ENCODE results near the gene UHRF2. TPM values are rescaled to one million over a fixed set of nuclear protein-coding genes. Genes with fewer than 3 reads are reported as not detected.

UHRF2 gene
- total RNA-seq, 1 experiment from 2014 or later = 39.0 TPM

DNA sequence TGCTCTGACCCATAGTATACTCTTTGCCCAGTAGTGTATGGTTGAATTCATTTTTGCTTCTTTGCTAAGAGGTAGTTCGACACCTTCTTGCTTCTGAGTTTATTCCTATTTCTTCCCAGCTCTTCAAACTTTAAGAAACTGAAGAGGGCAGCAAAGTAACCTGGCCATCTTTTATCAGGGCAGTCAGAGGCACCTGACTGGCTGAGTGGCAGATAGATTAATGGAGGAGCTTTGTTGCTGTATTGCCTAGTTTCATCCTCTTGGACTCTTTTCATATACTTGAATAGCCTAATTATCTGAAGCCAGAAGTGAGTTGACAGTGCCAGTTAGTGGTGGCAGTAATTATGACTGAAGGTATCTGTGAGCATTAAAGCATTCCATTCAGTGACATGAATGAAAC, 82.5 kb downstream of the UHRF2 start:
- DNase-seq (ENCODE audit: low spot score) (no peak), ATAC-seq (peak; percentile 61)
- Mint-ChIP-seq H3K9me3 (no peaks in the 10 kb centered on the region), H3K36me3 (peaks cover 29% of the 10 kb centered on the region), H3K27me3 (ENCODE audit: low read depth) (no peaks in the 10 kb centered on the region), H3K4me3 (no peak overlapping the region), H3K4me1 (no peaks in the 10 kb centered on the region), H3K27ac (no peak overlapping the region)
- CTCF ChIA-PET = interaction anchor here (0.5 to 0.9 kb wide), 4 partner anchors 16 to 89 kb away, joined by 3 to 4 read pairs (median 3); partner anchors contain the start of gene UHRF2
- POLR2A ChIA-PET = no interaction called here
- TF ChIP-seq SMAD4 (CRISPR knock-in tag; IDR thresholded peaks at IDR 0.05) = no peak
- TF ChIP-seq, protein P1, sequence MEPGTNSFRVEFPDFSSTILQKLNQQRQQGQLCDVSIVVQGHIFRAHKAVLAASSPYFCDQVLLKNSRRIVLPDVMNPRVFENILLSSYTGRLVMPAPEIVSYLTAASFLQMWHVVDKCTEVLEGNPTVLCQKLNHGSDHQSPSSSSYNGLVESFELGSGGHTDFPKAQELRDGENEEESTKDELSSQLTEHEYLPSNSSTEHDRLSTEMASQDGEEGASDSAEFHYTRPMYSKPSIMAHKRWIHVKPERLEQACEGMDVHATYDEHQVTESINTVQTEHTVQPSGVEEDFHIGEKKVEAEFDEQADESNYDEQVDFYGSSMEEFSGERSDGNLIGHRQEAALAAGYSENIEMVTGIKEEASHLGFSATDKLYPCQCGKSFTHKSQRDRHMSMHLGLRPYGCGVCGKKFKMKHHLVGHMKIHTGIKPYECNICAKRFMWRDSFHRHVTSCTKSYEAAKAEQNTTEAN (CRISPR knock-in tag; IDR thresholded peaks at IDR 0.05) = no peak
- no peak for TF ChIP-seq STAT6 (CRISPR knock-in tag; conservative IDR thresholded peaks at IDR 0.05; ENCODE audit: low read depth)
- TF ChIP-seq IRF2 (CRISPR knock-in tag; IDR thresholded peaks at IDR 0.05; ENCODE audit: borderline replicate concordance, low read depth) = no peak
- TF ChIP-seq NFATC4 (CRISPR knock-in tag; IDR thresholded peaks at IDR 0.05) = no peak
- no peak for TF ChIP-seq SP1 (CRISPR knock-in tag; conservative IDR thresholded peaks at IDR 0.05)
- no peak for TF ChIP-seq SMAD3 (CRISPR knock-in tag; IDR thresholded peaks at IDR 0.05; ENCODE audit: borderline replicate concordance)
- TF ChIP-seq, protein P2, sequence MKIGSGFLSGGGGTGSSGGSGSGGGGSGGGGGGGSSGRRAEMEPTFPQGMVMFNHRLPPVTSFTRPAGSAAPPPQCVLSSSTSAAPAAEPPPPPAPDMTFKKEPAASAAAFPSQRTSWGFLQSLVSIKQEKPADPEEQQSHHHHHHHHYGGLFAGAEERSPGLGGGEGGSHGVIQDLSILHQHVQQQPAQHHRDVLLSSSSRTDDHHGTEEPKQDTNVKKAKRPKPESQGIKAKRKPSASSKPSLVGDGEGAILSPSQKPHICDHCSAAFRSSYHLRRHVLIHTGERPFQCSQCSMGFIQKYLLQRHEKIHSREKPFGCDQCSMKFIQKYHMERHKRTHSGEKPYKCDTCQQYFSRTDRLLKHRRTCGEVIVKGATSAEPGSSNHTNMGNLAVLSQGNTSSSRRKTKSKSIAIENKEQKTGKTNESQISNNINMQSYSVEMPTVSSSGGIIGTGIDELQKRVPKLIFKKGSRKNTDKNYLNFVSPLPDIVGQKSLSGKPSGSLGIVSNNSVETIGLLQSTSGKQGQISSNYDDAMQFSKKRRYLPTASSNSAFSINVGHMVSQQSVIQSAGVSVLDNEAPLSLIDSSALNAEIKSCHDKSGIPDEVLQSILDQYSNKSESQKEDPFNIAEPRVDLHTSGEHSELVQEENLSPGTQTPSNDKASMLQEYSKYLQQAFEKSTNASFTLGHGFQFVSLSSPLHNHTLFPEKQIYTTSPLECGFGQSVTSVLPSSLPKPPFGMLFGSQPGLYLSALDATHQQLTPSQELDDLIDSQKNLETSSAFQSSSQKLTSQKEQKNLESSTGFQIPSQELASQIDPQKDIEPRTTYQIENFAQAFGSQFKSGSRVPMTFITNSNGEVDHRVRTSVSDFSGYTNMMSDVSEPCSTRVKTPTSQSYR (CRISPR knock-in tag; IDR thresholded peaks at IDR 0.05) = no peak
- TF ChIP-seq ERG (CRISPR knock-in tag; IDR thresholded peaks at IDR 0.05) = no peak
- TF ChIP-seq, protein P3, sequence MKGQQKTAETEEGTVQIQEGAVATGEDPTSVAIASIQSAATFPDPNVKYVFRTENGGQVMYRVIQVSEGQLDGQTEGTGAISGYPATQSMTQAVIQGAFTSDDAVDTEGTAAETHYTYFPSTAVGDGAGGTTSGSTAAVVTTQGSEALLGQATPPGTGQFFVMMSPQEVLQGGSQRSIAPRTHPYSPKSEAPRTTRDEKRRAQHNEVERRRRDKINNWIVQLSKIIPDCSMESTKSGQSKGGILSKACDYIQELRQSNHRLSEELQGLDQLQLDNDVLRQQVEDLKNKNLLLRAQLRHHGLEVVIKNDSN (CRISPR knock-in tag; IDR thresholded peaks at IDR 0.05) = no peak
- no peak for TF ChIP-seq GABPB1 (CRISPR knock-in tag; IDR thresholded peaks at IDR 0.05)
- TF ChIP-seq, protein P4, sequence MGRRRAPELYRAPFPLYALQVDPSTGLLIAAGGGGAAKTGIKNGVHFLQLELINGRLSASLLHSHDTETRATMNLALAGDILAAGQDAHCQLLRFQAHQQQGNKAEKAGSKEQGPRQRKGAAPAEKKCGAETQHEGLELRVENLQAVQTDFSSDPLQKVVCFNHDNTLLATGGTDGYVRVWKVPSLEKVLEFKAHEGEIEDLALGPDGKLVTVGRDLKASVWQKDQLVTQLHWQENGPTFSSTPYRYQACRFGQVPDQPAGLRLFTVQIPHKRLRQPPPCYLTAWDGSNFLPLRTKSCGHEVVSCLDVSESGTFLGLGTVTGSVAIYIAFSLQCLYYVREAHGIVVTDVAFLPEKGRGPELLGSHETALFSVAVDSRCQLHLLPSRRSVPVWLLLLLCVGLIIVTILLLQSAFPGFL (CRISPR knock-in tag; IDR thresholded peaks at IDR 0.05; ENCODE audit: borderline replicate concordance) = no peak
- TF ChIP-seq, protein P5, sequence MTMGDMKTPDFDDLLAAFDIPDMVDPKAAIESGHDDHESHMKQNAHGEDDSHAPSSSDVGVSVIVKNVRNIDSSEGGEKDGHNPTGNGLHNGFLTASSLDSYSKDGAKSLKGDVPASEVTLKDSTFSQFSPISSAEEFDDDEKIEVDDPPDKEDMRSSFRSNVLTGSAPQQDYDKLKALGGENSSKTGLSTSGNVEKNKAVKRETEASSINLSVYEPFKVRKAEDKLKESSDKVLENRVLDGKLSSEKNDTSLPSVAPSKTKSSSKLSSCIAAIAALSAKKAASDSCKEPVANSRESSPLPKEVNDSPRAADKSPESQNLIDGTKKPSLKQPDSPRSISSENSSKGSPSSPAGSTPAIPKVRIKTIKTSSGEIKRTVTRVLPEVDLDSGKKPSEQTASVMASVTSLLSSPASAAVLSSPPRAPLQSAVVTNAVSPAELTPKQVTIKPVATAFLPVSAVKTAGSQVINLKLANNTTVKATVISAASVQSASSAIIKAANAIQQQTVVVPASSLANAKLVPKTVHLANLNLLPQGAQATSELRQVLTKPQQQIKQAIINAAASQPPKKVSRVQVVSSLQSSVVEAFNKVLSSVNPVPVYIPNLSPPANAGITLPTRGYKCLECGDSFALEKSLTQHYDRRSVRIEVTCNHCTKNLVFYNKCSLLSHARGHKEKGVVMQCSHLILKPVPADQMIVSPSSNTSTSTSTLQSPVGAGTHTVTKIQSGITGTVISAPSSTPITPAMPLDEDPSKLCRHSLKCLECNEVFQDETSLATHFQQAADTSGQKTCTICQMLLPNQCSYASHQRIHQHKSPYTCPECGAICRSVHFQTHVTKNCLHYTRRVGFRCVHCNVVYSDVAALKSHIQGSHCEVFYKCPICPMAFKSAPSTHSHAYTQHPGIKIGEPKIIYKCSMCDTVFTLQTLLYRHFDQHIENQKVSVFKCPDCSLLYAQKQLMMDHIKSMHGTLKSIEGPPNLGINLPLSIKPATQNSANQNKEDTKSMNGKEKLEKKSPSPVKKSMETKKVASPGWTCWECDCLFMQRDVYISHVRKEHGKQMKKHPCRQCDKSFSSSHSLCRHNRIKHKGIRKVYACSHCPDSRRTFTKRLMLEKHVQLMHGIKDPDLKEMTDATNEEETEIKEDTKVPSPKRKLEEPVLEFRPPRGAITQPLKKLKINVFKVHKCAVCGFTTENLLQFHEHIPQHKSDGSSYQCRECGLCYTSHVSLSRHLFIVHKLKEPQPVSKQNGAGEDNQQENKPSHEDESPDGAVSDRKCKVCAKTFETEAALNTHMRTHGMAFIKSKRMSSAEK (CRISPR knock-in tag; IDR thresholded peaks at IDR 0.05; ENCODE audit: borderline replicate concordance) = no peak
- TF ChIP-seq, protein P6, sequence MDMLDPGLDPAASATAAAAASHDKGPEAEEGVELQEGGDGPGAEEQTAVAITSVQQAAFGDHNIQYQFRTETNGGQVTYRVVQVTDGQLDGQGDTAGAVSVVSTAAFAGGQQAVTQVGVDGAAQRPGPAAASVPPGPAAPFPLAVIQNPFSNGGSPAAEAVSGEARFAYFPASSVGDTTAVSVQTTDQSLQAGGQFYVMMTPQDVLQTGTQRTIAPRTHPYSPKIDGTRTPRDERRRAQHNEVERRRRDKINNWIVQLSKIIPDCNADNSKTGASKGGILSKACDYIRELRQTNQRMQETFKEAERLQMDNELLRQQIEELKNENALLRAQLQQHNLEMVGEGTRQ (CRISPR knock-in tag; IDR thresholded peaks at IDR 0.05) = no peak
- TF ChIP-seq, protein P7, sequence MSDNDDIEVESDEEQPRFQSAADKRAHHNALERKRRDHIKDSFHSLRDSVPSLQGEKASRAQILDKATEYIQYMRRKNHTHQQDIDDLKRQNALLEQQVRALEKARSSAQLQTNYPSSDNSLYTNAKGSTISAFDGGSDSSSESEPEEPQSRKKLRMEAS (CRISPR knock-in tag; IDR thresholded peaks at IDR 0.05) = no peak
- TF ChIP-seq ZBTB21 (CRISPR knock-in tag; IDR thresholded peaks at IDR 0.05; ENCODE audit: borderline replicate concordance) = no peak
- TF ChIP-seq, protein P8, sequence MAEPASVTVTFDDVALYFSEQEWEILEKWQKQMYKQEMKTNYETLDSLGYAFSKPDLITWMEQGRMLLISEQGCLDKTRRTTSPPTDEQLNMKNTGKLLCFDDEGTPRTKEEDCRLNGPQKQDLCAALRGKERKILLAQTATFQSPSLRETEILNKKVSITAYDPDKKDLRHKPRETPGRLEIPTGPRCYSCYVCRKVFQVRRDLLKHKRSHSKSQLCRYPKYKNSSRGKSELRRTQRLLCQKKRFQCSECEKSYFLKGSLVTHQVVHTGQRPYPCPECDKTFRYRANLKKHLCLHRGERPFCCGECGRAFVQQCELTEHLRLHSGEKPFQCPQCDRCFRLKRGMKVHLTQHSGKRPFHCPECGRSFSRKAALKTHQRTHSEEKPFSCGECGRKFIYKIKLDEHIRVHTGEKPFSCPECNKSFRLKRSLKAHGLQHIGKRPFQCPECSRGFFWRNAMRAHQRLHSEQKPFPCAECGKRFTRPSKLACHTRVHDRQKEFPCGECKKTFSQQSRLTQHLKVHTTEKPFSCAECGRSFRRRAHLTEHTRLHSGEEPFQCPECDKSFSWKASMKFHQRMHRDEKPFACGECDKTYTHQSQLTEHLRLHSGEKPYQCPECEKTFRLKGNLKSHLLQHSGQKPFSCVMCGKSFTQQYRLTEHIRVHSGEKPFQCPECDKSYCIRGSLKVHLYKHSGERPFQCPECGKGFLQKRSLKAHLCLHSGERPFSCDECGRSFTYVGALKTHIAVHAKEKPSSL (CRISPR knock-in tag; conservative IDR thresholded peaks at IDR 0.05) = no peak
- no peak for TF ChIP-seq TP53 (CRISPR knock-in tag; IDR thresholded peaks at IDR 0.05)
- TF ChIP-seq ATF1 (CRISPR knock-in tag; IDR thresholded peaks at IDR 0.05) = no peak
